ENCODE results near the gene NXF3. TPM values are rescaled to one million over a fixed set of nuclear protein-coding genes. Genes with fewer than 3 reads are reported as not detected.
"Not testable (repeated sequence)": the region's sequence is repeated elsewhere in the genome, so short reads cannot be mapped to it uniquely, and the experiment has no call there.

The NXF3 gene
- polyA plus RNA-seq, 4 donors, result 0.05 to 0.18 (median 0.07) TPM; not detected in 1

GRCh38 chrX:103052625-103053024 lies 40.3 kb downstream of the NXF3 start:
- DNase-seq (ENCODE audit: low read depth in 4 of 4, low spot score in 3 of 4), result no peak

DNA sequence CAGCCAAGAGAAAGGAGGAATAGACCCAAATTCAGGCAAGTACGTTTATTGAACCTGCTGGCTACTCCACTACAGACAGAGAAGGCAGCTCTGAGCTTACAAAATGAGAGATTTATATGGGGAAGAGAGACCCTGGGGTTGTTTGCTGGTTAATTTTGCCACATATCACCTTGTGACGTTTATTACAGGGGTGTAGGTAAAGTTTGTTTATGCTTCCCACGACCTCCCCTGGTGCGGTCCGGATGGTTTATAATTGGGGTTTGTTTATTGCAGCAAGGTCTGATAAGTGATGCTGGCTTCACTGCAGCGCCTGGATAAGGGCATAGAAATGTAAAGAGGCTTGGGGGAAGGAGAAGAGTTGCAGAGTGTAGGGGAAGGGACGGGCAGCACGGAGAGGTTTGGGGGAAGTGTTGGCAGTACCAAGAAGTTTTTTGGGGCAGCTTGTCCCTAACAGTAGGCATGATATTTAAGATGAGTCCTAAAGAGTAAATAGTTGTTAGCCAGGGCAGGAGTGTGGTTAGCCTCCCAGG lies 41.6 kb downstream of the NXF3 start:
- DNase-seq (ENCODE audit: low read depth in 4 of 4, low spot score in 3 of 4), result no peak

- not testable (repeated sequence) for DNase-seq (ENCODE audit: low read depth in 4 of 4, low spot score in 3 of 4)
Observed at GRCh38 chrX:103033371-103033770, 59.6 kb downstream of the NXF3 start.

Other genes starting within 250 kb of the NXF3 start
- gene RAB40AL, start 155.9 kb downstream of the NXF3 start, polyA plus RNA-seq (ENCODE audit: insufficient read length in 4 of 4), result under 1 TPM in 2 of 4 donors, not detected in 2; 0.14 to 0.22 TPM
- gene BEX1, start 29.0 kb downstream of the NXF3 start, polyA plus RNA-seq (ENCODE audit: insufficient read length in 4 of 4), result 10 to 100 TPM; 48.4 to 73.6 (median 66.8) TPM
- 100 to 1,000 TPM; 179 to 189 (median 182) TPM for gene BEX4, start 122.0 kb upstream of the NXF3 start, polyA plus RNA-seq (ENCODE audit: insufficient read length in 4 of 4)
- 100 to 1,000 TPM; 144 to 179 (median 179) TPM for gene TCEAL8, start 162.0 kb upstream of the NXF3 start, polyA plus RNA-seq (ENCODE audit: insufficient read length in 4 of 4)
- 10 to 100 TPM; 11.4 to 13.9 (median 13.2) TPM for gene TCEAL5, start 183.6 kb upstream of the NXF3 start, polyA plus RNA-seq (ENCODE audit: insufficient read length in 4 of 4)
- 10 to 100 TPM; 69.1 to 87.0 (median 84.8) TPM for gene BEX2, start 217.8 kb upstream of the NXF3 start, polyA plus RNA-seq (ENCODE audit: insufficient read length in 4 of 4)
- 10 to 100 TPM; 37.9 to 48.3 (median 42.8) TPM for gene TCEAL7, start 237.1 kb upstream of the NXF3 start, polyA plus RNA-seq (ENCODE audit: insufficient read length in 4 of 4)